GM19324 (cell line): ENCODE results near the gene RBM4.

ENCODE experiments used
- ATAC-seq: cut with Tn5 transposase; IDR thresholded peaks from one replicate; pipeline ENCODE4 v1.9.1; 2021; ENCODE audit warnings: mild to moderate bottlenecking, moderate library complexity; ENCODE audit not compliant: unreplicated experiment, low FRiP score

Gene RBM4

DNA sequence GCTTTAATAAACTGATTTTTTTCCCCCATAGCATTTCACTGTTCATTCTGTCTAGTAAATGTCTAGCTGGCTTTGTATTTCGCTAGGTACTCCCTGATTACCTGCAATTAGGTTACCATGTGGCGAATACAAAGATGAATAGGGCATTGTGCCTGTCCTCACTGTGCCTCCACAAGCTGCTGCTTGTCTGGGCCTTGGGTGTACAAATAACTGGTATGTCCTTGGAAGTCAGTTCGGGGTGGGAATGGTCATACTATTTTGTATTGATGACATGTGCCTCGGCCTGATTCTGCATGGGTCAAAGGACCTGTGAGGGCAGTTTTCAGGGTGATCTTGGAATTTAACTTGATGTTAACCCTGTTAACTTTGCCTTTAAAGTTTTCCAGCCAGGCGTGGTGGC, 11.4 kb downstream of the RBM4 start:
- ATAC-seq = no peak

DNA sequence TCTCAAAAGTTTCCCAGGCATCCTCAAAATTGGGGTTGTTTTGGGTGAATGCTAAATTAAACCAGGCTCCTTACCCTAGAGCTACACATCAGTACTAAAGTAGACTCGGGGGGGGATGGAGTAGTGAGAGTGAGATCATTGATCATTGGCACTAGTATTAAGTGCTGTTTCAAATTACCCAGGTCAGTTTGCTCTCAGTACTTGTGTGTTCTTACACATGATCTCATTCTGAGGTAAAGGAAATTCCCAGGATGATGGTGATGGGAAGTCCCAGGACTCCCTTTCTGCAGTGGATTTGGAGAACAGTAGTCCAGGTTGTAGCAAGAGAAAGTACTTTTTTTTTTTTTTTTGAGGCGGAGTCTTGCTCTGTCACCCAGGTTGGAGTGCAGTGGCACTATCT, 12.5 kb downstream of the RBM4 start:
- ATAC-seq = no peak

DNA sequence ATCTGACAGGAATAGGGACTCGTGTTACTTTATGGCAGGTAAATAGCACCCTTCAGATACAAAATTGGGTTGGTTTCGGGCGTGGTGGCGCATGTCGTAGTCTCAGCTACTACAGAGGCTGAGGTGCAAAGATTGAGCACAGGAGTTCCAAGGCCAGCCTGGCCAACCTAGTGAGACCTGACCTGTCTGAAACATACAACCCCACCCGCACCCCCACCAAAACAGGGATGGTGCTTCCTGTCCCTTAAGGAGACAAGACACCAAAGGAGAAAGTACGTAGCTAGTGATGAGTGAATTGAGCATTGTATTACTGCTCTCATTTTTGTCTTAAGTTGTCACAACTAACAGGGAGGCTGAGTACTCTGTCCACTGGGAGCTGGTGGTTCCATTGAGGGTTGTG, 14.1 kb downstream of the RBM4 start:
- ATAC-seq = no peak

DNA sequence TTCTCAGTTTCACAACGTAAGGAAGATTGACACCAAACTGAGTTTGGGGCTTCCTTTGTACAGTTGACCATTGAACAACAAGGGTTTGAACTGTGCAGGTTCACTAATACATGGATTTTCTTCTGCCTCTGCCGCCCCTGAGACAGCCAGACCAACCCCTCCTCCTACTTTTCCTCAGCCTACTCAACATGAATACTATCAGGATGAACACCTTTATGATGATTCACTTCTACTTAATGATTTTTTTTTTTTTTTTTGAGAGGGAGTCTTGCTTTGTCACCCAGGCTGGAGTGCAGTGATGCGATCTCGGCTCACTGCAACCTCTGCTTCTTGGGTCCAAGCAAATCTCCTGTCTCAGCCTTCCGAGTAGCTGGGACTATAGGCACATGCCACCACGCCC, 14.6 kb downstream of the RBM4 start:
- ATAC-seq = no peak

DNA sequence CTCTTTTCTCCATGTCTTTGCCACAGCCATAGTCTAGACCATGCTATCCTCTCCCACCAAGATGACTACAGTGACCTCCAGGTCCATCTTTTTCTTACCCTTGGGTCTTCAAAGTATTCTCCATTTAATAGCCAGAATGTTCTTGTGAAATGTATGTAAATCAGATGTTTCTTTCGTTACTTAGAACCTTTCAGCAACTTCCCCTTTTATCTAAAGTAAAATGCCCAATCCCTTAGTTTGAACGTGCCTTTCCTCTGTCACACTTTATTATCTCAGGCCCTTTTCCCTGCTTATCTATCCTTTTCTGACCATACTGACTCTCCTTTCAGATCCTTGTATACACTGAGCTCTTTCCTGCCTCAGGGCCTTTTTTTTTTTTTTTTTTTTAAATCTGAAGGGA, 21.3 kb downstream of the RBM4 start:
- no peak for ATAC-seq

DNA sequence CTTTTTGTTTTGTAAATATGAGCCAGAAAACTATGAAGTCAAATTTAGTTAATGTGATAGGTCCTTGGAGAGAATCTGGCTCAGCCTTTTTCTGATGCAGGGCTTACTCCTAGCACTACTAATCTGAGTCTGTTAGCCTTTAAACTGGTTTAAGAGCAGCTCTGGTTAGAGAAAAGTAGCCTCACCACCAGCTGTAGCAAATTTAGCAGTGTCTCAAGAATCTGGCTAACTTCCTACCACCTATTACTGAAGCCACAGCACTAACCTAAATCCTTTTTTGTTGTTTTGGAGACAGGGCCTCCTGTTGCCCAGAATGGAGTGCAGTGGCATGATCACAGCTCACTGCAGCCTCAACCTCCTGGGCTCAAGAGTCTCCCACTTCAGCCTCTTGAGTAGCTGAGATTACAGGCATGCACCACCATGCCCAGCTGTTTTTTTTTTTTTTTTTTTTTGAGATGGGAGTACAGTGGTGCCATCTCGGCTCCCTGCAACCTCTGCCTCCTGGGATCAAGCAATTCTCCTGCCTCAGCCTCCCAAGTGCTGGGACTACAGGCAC, 25.3 kb downstream of the RBM4 start:
- no peak for ATAC-seq

DNA sequence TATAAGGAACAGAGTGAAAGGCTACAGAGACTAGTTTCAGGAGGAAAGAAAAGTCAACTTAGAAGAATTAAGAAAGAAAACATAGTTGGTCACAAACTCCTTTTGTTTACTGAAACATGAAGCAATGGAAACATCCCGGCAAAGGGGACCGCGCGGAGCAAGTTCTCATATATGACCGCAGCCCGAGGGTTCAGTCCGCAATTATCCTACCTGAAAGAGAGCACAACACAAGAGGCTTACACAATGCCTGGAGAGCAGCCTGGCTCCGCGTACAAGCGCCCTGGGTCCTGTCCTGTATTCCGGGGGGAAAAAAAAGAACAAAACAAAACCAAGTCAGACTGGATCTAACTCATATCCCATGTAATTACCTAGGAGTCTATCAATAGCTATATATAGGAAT, 26.9 kb downstream of the RBM4 start:
- no peak for ATAC-seq

DNA sequence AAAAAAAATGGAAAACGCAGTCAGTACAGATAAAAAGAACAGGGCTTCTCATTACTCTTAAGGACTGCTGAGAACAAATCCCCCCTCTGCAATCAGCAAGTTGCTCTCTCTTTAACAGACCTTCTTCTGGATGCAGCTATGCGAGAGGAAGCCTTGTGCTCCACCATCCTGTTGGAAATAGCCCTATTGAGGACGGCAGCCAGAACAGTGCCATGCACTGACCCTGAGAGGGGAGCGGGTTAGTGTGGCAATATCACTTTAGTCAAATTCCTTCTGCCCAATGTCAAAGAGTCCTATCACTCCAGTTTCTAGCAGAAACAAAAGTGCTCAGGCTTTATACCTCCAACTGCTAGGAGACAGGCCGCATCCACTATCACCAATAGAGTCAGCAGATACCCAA, 32.3 kb downstream of the RBM4 start:
- ATAC-seq = no peak

DNA sequence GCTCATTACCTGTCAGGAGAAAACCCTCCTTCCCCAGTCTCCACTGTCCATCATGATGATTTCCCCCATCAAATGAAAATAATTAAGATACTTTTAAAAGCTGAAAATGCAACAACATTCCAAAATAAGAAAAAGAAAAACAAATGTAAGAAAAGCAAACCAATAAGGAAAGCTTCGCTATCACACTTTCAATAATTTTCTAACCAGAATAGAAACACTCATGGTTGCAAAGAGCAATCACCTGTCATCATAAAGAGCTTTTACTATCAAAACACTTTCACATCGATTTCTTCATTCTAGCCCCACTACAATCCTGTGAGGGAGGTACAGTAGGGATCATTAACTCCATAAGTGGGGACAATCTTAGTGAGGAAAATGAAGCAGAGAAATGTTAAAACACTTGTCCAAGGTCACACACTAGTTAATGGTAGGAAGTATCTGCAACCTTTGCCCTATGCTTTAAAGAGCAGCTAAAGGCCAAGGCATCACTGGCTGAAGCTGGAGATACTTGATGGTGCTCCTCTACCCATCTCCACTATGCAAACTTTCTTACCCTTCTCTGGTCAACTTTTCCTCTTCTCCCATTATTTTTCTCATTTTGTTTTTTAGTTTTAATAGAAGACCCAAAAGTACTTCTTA, 36.6 kb downstream of the RBM4 start:
- no peak for ATAC-seq

DNA sequence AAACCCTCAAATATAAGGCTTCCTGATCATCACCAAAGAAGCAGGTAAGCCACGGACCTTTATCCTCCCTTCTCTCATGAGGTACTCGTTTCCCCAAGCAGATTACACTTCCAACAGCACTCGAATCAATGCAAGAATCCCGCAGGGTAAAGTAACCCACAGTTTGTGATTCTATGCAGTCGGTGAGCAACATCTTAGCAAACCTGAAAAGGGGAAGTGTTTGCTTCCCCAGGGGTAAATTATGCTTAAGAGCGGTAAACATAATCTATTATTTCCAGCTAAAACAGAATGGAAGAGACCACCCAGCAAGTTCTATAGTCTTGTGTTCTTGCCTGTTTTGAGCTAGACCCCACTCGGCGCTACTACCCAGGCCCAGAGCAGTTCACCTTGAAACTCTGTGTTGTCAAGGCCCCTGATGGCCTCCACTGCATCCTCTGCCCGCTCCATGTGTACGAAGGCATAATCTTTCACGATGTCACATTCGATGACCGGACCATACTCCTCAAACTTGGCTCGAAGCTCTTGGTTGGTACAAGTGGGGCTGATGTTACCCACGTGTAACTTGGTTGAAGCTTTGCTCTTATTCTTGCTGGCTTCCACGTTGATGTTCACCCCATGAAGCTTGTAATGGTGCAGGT, 37.9 kb downstream of the RBM4 start:
- no peak for ATAC-seq

DNA sequence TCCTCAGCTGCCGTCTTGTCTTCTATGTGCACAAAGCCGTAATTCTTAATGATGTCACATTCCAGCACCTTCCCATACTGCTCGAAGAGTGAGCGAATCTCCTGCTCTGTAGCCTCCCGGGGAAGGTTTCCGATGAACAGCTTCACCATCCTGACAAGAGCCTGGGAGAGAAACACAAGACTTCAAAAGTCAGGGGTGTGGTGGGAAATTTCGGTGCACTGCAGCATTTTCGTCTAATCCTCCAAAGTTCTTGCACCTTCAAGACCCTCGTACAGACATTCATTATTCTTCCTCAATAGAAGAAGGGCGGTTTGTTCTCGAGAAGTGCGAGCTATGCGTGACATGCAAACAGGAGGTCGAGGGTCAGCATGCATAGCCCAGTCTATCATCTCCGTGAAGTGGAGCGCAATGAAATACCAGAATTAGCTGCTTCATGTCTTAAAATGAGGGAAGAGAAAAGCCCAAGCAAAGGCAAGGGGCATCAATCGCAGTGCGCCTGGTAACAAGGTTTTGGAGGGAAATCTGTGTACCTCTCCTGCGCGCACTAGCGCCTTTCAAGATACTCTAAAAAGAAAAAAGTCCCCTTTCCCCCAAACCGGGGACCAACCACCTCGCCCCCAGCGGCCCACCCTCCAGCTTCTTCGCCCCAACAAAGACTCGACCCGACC, 38.6 kb downstream of the RBM4 start:
- ATAC-seq = no peak

DNA sequence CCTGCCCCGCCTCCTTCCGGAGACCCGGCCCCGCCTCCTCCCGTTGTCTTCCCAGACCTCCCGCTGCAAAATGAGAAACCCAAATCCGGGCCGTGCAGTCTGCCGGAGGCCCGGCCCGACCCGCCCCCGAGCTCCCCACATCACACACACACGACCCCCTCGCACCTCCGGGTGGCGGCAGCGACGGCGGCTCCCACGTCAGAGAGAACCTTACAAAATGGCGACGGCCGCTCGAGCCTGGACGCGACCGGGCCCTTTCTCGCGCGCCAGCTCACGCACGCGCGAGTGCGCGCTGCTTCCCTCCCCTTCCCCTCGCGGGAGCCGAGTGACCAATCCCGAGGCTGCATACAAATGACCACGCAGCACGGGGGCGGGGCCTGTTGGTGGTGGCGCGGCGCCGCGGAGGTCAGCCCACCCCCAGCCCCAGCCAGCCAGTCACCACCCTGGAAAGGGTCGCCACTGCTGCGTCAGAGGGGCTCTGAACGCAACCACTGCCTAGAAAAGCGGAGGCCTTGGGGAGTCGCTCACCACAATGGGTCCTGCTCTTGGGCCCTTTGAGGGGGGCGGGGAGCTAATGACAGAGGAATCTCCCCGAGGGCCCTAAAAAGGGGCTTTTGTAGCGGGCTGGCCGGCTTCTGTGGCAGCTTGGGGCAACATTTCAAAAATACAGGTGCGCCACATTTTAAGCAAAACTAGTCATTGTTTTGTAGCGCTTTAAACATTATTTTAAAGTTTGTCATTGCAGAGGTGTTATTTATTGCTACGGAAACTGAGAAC, 39.3 kb downstream of the RBM4 start, which contains the start of gene RBM4B:
TSS of gene RBM4B (minus strand) at position 289 of the 777 bp plus-strand sequence. CDS start 808 bp downstream, outside the sequence.
- ATAC-seq = peak; percentile 92

DNA sequence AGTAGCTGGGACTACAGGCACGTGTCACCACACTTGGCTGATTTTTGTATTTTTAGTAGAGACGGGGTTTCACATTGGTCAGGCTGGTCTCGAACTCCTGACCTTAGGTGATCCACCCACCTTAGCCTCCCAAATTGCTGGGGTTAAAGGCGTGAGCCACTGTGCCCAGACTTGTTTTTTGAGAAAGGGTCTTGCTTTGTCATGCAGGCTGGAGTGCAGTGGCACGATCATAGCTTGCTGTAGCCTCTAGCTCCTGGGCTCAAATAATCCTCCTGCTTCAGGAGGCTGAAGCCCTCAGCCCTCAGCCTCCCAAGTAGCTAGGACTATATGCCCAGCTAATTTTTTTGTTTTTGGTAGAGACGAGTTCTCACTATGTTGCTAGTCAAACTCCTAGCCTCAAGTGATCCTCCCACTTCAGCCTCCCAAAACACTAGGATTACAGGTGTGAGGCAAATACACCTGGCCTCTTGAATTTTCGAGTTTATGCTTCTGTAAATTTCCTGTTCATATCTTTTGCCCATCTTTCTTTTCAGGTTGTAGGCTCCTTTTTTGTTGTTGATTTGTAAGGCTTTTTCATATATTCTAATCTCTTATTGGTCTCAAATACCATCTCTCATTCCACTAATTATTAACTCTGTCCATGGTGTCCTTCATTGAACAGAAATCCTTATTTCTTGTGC, 42.6 kb downstream of the RBM4 start:
- no peak for ATAC-seq

DNA sequence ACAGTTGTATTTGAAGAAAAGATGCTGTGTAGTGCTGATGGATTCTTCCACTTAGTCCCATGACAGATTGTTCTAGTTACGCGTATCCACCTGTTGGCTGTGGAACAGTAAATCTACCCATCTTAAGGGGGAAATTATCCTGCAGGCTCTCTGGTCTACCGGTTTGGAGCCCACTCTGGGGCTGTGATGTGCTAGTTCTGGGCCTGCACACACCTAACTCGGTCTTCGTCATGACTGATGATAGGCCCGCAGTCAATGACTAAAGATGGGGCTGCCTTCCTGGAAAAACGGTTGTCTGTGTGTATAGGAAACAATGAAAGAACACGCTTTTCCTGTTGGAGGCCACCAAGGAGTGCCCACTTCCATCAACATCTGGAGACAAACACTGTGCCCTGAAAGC, 45.4 kb downstream of the RBM4 start:
- no peak for ATAC-seq

DNA sequence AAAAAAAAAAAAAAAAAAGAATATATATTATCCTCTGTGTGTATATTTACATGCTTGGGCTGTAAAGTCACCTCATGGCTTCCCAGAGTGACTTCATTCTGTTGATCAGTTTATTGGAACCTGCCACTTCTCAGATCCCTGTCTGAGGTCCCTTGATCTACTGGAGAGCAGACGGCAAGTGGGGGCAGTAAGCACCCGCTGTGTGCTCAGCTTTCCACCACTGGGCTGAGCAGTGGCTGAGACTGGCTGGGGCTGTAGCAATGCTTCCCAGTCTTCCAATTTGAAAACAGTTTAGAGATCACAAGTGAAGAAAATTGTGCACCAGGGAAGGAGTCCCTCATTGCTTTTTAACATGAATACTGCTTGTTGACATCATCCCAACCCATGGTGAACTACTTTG, 46.1 kb downstream of the RBM4 start:
- ATAC-seq = no peak

DNA sequence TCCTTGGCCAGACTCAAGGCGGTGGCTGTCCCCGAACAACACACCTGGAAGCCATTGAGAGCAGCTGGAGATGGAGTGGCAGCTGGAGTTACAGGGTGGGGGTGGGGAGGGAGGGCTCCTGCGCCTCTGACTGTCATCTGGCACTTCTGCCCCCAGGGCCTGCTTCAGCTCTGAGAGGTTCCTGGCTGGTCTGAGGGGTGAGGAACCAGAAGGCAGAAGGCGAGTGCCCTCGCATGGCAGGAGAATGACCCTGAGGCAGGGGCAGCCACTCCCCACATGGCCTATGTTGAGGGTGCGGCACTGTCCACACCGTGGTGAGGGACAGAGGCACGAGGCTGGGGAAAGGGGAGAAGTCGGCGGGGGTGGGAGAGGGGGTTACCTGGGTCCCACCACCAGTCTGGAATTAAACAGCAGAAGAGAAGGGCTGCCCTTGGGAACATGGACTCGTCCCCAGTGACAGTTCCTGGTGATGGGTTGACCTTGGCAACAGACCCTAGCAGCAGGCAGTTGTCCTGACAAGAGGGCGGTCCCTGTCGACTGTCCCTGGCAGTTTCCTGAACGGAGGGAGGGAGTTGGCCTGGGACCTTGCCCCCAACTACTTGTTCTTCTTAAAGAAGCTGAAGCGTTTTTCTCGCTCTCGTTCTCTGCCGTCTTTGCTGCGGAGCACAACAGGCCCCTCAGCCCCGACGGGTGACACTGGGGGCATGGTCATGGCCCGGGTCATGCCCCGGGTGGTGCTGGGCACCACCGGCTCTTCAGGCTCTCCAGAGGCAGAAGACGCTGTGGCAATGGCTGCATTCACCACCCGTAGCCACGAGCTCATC, 47.0 kb downstream of the RBM4 start:
- no peak for ATAC-seq

DNA sequence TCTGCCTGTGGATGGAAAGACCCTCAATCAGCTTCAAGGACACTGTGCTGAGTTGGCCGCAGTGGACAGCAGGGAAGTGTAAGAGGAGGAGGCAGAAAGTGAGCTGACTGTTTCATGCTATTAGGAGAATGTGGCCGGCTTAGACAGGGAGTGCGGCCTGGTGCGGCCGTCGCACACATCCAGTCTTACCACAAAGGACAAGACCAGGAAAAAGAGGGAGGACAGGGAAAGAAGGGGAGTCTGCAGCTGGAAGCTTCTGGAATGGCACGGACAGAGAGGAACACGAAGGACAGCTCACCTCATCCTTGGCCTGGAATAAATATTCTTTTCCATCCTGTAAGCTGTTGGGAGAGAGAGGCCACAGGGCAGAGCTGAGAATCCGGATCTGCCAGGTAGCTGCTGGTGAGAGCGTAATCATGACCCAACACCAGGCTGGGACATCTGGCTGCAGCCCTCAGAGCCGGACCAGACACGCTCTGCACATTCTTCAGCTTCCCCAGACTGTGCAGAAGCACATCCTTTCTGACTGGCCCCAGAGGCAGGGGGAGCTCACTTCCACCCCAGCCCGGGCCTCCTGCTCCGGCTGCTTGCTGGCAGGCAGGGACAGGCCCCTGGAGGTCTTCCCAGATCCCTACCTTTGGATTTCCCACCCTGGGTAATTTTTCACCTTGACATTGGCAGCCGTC, 47.7 kb downstream of the RBM4 start:
- no peak for ATAC-seq

DNA sequence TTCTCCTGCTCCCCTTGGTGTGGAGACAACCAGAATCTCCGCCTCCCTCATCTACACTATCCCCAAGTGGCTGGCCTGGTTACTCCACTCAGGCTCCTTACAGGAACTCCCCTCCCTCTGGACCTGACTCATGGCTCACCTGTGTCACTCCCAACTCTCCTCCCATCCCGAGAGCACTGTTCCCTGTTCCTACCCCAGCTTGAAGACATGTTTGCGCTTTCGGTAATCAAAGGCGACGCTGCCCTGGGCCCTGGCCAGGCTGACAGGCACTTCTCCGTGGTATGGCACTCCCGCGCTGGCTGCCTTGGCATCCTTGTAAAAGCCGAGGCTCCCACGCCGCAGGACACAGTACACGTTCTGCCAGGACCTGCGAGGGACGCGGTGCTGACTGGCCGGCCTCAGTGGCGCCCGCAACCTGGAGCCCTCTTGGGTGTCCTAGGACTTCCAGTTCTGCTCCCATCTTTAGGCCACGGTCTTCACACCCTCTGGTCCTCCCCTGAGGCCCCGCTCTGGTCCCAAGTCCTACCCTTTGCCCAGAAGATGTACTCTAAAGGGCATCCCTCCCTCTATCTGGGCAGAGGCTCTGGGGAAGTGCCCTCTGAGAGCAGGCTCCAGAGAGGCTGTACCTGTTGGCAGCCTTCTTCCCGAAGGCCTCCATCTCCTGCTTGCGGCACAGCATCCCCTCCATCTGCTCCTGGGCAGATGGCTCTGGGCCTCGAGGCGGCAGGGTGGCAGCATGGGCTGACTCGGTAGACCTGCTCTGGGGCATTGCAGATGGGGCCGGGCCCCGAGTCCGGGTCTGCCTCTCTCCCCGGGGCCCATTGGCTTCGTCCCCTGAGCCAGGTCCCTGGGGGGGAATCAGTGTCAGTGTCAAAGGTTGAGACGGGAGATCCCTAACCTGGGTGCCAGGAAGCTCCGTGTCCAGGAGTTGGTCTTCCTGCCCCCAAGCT, 48.6 kb downstream of the RBM4 start:
- ATAC-seq = no peak
